ENCODE measurements around the gene LIN54.

GRCh38 chr4:82919386-82919785, 91.2 kb downstream of the LIN54 start:
- TF ChIP-seq CTCF (IDR thresholded peaks at IDR 0.05) (no peak), POLR2AphosphoS5 (IDR thresholded peaks at IDR 0.05) (no peak)

All from sigmoid colon (tissue), 4 donors.